Measurements from ENCODE around the gene MFAP4. TPM values are rescaled to one million over a fixed set of nuclear protein-coding genes. Genes with fewer than 3 reads are reported as not detected.

The MFAP4 gene
- total RNA-seq, 1 donor: 3.6 TPM

DNA sequence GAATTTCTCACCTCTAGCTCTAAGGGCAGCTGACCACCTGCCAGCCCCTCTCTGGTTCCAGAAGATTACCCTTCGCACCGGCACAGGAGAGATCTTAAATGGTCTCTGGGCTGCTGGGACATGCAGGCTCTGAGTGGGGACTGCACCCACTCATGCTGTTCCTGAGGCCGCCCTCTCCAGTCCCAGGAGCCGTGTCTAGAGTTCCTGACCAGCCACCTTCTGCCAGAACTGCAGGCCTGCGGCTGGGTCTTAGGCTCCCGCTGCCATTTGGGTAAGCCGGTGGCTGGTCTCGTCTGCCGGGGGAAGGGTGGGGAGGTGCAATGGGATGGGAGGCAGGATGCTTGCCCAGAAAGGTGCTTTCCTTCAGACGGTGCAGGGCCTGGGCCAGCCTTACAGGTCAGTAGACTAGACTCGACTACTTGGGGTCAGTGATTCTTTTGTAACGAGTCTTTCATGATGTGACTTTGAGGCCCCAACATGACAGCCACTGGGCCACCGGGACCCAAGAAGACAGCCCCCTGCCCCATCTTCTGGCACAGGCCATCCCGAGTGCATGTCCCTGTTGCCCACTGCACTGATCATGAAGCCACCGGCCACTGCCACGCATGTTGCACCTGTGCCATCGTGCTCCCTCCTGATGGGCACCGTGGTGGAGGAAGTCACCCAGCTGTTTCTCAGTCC lies 50.9 kb downstream of the MFAP4 start:
- Histone ChIP-seq H2AFZ (ENCODE audit: low read length) (no peak overlapping the region), H3K27ac (ENCODE audit: low read depth, low read length) (no peak overlapping the region), H3K9me3 (ENCODE audit: low read depth, low read length) (no peaks in the 10 kb centered on the region), H3K27me3 (ENCODE audit: insufficient read depth, low read length) (no peaks in the 10 kb centered on the region), H4K20me1 (ENCODE audit: insufficient read depth, low read length) (no peaks in the 10 kb centered on the region), H3K4me2 (ENCODE audit: insufficient read depth, low read length) (no peak overlapping the region), H3K79me2 (ENCODE audit: insufficient read depth, low read length) (no peaks in the 10 kb centered on the region), H3K4me3 (ENCODE audit: insufficient read depth, low read length) (no peak overlapping the region), H3K4me1 (ENCODE audit: insufficient read depth, low read length) (peaks cover 11% of the 10 kb centered on the region), H3K36me3 (ENCODE audit: insufficient read depth, low read length) (peaks cover 27% of the 10 kb centered on the region)
- peak; percentile 41 for DNase-seq (ENCODE audit: insufficient read length, low spot score, missing footprints)
- TF ChIP-seq, protein P1, sequence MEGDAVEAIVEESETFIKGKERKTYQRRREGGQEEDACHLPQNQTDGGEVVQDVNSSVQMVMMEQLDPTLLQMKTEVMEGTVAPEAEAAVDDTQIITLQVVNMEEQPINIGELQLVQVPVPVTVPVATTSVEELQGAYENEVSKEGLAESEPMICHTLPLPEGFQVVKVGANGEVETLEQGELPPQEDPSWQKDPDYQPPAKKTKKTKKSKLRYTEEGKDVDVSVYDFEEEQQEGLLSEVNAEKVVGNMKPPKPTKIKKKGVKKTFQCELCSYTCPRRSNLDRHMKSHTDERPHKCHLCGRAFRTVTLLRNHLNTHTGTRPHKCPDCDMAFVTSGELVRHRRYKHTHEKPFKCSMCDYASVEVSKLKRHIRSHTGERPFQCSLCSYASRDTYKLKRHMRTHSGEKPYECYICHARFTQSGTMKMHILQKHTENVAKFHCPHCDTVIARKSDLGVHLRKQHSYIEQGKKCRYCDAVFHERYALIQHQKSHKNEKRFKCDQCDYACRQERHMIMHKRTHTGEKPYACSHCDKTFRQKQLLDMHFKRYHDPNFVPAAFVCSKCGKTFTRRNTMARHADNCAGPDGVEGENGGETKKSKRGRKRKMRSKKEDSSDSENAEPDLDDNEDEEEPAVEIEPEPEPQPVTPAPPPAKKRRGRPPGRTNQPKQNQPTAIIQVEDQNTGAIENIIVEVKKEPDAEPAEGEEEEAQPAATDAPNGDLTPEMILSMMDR (IDR thresholded peaks at IDR 0.05; ENCODE audit: extremely low read depth, low read depth, low read length): no peak

DNA sequence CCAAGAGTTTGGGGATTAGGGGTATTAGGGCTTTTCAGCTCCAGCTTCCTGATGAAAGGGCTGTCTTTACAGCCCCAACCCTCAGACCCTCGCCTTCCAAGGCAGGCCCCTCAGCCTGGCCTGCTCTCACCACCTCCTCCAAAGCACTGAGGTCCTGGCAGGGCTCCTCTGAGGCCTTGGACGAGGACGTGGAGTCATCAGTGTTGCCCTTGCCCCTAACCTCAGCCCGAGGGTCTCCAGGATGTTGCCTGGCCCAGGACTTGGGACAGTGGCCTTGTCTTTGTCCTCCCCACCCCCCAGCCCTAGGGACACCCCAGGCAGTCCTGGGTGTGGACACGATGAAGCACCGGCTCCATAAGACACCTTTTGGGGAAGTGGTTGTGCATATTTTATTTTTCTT lies 52.7 kb downstream of the MFAP4 start:
- no peak overlapping the region for H3K4me3 ChIP-seq (ENCODE audit: insufficient read depth, low read length)
- no peaks in the 10 kb centered on the region for H4K20me1 ChIP-seq (ENCODE audit: insufficient read depth, low read length)
- H3K4me1 ChIP-seq (ENCODE audit: insufficient read depth, low read length): peaks cover 20% of the 10 kb centered on the region
- no peaks in the 10 kb centered on the region for H3K79me2 ChIP-seq (ENCODE audit: insufficient read depth, low read length)
- no peak overlapping the region for H3K4me2 ChIP-seq (ENCODE audit: insufficient read depth, low read length)
- H3K36me3 ChIP-seq (ENCODE audit: insufficient read depth, low read length): peaks cover 27% of the 10 kb centered on the region
- no peak overlapping the region for H3K27ac ChIP-seq (ENCODE audit: low read depth, low read length)
- no peak overlapping the region for H2AFZ ChIP-seq (ENCODE audit: low read length)
- peak; percentile 22 for DNase-seq (ENCODE audit: insufficient read length, low spot score, missing footprints)
- no peaks in the 10 kb centered on the region for H3K27me3 ChIP-seq (ENCODE audit: insufficient read depth, low read length)
- no peaks in the 10 kb centered on the region for H3K9me3 ChIP-seq (ENCODE audit: low read depth, low read length)
- TF ChIP-seq, protein P1 (IDR thresholded peaks at IDR 0.05; ENCODE audit: extremely low read depth, low read depth, low read length): no peak

DNA sequence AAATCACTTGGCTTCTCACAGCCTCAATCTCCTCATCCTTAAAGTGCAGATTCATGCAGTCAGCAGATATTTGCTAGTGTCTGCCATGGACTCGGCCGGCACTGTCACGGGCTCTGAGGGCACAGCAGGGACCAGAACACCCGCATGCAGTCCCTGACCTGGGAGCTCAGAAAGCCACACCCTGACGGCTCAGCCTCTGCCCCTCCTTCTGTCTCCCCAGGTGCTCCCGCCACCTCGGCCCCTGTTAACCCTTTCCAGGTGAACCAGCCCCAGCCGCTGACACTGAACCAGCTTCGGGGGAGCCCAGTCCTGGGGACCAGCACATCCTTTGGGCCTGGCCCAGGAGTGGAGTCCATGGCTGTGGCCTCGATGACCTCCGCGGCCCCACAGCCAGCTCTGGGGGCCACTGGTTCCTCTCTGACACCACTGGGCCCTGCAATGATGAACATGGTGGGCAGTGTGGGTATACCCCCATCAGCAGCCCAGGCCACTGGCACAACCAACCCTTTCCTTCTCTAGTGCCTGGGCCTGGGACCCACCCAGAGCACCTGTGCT lies 53.2 kb downstream of the MFAP4 start:
- Histone ChIP-seq H3K4me2 (ENCODE audit: insufficient read depth, low read length) (no peak overlapping the region), H3K27ac (ENCODE audit: low read depth, low read length) (no peak overlapping the region), H4K20me1 (ENCODE audit: insufficient read depth, low read length) (no peaks in the 10 kb centered on the region), H3K36me3 (ENCODE audit: insufficient read depth, low read length) (peaks cover 27% of the 10 kb centered on the region), H3K4me1 (ENCODE audit: insufficient read depth, low read length) (peaks cover 20% of the 10 kb centered on the region), H2AFZ (ENCODE audit: low read length) (no peak overlapping the region), H3K79me2 (ENCODE audit: insufficient read depth, low read length) (no peaks in the 10 kb centered on the region), H3K9me3 (ENCODE audit: low read depth, low read length) (no peaks in the 10 kb centered on the region), H3K27me3 (ENCODE audit: insufficient read depth, low read length) (no peaks in the 10 kb centered on the region), H3K4me3 (ENCODE audit: insufficient read depth, low read length) (no peak overlapping the region)
- TF ChIP-seq, protein P1 (IDR thresholded peaks at IDR 0.05; ENCODE audit: extremely low read depth, low read depth, low read length): no peak
- peak; percentile 29 for DNase-seq (ENCODE audit: insufficient read length, low spot score, missing footprints)

Small RNA genes within 50 kb of the gene (small RNA-seq; reads per million reads assigned to genes)
- gene MIR1180 (3.3 reads per million, percentile 80 among the genes with 10 or more reads in this experiment), gene RF00537 (not detected)

Other genes starting within 250 kb of the MFAP4 start
- gene EPN2, start 149.8 kb downstream of the MFAP4 start, total RNA-seq: 13.6 and 18.1 TPM in 2 replicates
- gene B9D1, start 24.5 kb downstream of the MFAP4 start, total RNA-seq: 20.6 and 21.0 TPM in 2 replicates
- gene MAPK7, start 8.7 kb downstream of the MFAP4 start, total RNA-seq: 11.5 and 12.7 TPM in 2 replicates
- gene RNF112, start 24.0 kb upstream of the MFAP4 start, total RNA-seq: 0.29 and 0.36 TPM in 2 replicates
- gene SLC47A1, start 146.7 kb upstream of the MFAP4 start, total RNA-seq: 0.88 and 1.1 TPM in 2 replicates